ENCODE data around the gene NSUN4. TPM values are rescaled to one million over a fixed set of nuclear protein-coding genes. Genes with fewer than 3 reads are reported as not detected.
A peak's percentile ranks its signal among the peaks of the same experiment; 100 is the strongest.

Gene NSUN4
- total RNA-seq, 1 donor from 2014 or later, result 32.7 TPM

GRCh38 chr1:46301808-46302640 lies 38.6 kb upstream of the NSUN4 start:
- Mint-ChIP-seq H3K36me3 (ENCODE audit: low read depth) (peaks cover 14% of the 10 kb centered on the region), H3K9me3 (no peaks in the 10 kb centered on the region), H3K27ac (ENCODE audit: unreplicated experiment) (peak overlapping the region; percentile 100), H3K27me3 (ENCODE audit: low read depth) (no peaks in the 10 kb centered on the region), H3K4me1 (peaks cover 49% of the 10 kb centered on the region), H3K4me3 (peak overlapping the region; percentile 99)
- peak; percentile 47 for DNase-seq (ENCODE audit: low read depth, low spot score)
- peak; percentile 20 for TF ChIP-seq CTCF (conservative IDR thresholded peaks at IDR 0.05)

- Mint-ChIP-seq H3K4me1 (peaks cover 53% of the 10 kb centered on the region), H3K9me3 (no peaks in the 10 kb centered on the region), H3K27me3 (ENCODE audit: low read depth) (no peaks in the 10 kb centered on the region), H3K27ac (ENCODE audit: unreplicated experiment) (peak overlapping the region; percentile 100), H3K4me3 (peak overlapping the region; percentile 99), H3K36me3 (ENCODE audit: low read depth) (peaks cover 10% of the 10 kb centered on the region)
- TF ChIP-seq CTCF (conservative IDR thresholded peaks at IDR 0.05), result no peak
- DNase-seq (ENCODE audit: low read depth, low spot score), result no peak
Measured at GRCh38 chr1:46302641-46303037, 38.0 kb upstream of the NSUN4 start.

GRCh38 chr1:46303038-46303871 lies 37.4 kb upstream of the NSUN4 start, which contains the start of the genes LRRC41 and UQCRH:
Gene LRRC41 (minus strand): TSS chr1:46303616. CDS start chr1:46303322, 294 bp downstream.
Gene UQCRH (plus strand): TSS chr1:46303698. CDS start chr1:46303767, 69 bp downstream.
- Mint-ChIP-seq H3K9me3 (no peaks in the 10 kb centered on the region), H3K27me3 (ENCODE audit: low read depth) (no peaks in the 10 kb centered on the region), H3K27ac (ENCODE audit: unreplicated experiment) (peak within 1 kb of the TSS; percentile 100), H3K4me3 (peak within 1 kb of the TSS; percentile 99), H3K36me3 (ENCODE audit: low read depth) (peaks cover 6% of the 10 kb centered on the region), H3K4me1 (peaks cover 49% of the 10 kb centered on the region)
- DNase-seq (ENCODE audit: low read depth, low spot score), result peak; percentile 94
- no peak for TF ChIP-seq CTCF (conservative IDR thresholded peaks at IDR 0.05)

- DNase-seq (ENCODE audit: low read depth, low spot score), result no peak
- Mint-ChIP-seq H3K27me3 (ENCODE audit: low read depth) (no peaks in the 10 kb centered on the region), H3K9me3 (no peaks in the 10 kb centered on the region), H3K4me1 (peaks cover 43% of the 10 kb centered on the region), H3K4me3 (peak overlapping the region; percentile 99), H3K27ac (ENCODE audit: unreplicated experiment) (peak overlapping the region; percentile 100), H3K36me3 (ENCODE audit: low read depth) (peaks cover 4% of the 10 kb centered on the region)
- no peak for TF ChIP-seq CTCF (conservative IDR thresholded peaks at IDR 0.05)
Measured at GRCh38 chr1:46303872-46304326, 36.7 kb upstream of the NSUN4 start.

GRCh38 chr1:46306159-46306530 lies 34.5 kb upstream of the NSUN4 start:
- Mint-ChIP-seq H3K4me3 (peak overlapping the region; percentile 78), H3K27me3 (ENCODE audit: low read depth) (no peaks in the 10 kb centered on the region), H3K9me3 (no peaks in the 10 kb centered on the region), H3K27ac (ENCODE audit: unreplicated experiment) (no peak overlapping the region), H3K4me1 (peaks cover 32% of the 10 kb centered on the region), H3K36me3 (ENCODE audit: low read depth) (peaks cover 14% of the 10 kb centered on the region)
- no peak for TF ChIP-seq CTCF (conservative IDR thresholded peaks at IDR 0.05)
- no peak for DNase-seq (ENCODE audit: low read depth, low spot score)

Data from neural crest cell (in vitro differentiated cells).